ENCODE data around the gene SLC34A3.
A peak's percentile ranks its signal among the peaks of the same experiment; 100 is the strongest.

The SLC34A3 gene

DNA sequence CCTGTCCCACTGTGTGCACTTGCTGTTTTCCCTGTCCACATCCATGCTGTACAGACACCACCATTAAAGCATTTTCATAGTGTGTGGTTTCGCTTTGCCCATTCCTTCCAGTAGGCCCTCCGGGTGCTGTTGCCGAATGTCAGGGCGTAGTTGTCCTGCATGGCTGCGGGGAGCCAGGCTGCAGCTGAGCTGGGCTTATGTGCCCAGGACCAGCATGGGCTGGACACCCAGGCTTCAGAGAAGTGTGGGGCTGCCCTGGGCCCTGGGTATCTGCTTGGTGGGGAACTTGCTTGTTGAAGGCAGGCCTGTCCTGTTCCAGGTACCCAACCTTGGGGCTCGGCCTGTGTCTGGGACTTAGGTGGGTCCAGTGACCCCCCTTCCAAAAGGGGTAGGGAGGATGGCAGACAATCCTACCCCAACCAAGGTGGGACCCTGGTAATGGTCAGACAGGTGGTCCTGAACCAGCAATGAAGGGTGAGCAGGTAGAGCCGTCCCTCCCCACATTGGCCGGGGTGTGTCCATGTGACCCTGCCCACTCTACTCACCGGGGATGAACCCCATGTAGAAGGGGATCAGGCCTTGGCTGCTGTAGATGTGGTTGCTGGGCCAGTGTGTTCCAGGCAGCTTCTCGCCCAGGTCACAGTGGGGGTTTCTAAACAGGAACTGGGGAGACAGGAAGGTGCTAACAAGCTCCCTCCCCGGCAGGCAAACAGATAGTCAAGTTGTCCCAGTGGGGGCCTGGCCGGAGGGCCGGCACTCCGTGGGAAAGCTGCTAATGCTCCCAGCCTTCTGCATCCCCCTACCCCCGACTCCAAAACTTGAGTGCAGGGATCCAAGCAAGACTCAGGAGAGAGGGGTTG is 13.2 kb downstream of the SLC34A3 start:
- DNase-seq = peak; percentile 85

DNA sequence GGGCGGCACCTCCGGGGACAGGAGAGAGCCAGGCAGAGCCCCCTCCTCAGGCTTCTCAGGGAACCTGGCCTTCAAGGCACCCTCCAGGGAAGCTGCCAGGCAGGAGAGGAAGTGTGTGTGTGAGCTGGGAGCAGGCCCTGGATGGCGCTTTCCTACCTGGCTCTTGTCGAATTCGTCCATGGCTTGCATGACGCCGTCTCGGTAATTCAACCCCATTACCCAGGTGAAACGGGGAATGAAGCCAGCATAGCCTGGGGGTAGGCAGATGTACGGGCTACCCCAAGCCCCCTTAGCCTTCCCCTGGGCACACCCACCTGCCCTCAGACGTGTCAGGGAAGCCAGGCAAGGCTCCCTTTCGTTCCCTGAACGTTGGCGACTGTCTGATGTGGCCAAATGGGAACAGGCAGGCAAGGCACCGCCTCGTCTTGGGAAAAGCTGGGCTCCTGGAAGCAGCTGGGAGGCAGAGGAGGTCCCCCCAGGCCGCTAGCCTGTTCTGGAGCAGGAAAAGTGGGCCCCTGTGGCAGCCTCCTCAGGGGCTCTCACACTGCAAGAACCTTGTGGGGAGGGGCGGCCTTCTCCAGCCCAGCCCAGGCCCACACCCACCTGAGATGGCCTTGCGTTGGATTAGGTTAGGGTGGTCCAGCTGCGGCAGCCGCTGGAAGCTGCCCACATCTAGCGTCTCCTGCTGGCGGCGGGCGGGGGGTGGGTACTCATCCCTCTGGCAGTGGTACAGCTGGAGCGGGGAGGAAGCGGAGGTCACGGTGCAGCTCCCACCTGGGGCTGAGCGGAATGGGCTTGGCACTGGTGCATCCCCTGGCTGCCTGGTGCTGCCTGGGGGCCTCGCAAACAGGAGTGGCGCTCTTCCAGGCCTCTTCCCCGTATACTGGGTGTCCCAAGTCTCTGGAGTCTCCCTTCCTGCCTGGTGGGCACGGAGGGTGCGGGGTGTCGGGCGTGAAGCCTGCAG is 14.1 kb downstream of the SLC34A3 start:
- DNase-seq = peak; percentile 90

DNA sequence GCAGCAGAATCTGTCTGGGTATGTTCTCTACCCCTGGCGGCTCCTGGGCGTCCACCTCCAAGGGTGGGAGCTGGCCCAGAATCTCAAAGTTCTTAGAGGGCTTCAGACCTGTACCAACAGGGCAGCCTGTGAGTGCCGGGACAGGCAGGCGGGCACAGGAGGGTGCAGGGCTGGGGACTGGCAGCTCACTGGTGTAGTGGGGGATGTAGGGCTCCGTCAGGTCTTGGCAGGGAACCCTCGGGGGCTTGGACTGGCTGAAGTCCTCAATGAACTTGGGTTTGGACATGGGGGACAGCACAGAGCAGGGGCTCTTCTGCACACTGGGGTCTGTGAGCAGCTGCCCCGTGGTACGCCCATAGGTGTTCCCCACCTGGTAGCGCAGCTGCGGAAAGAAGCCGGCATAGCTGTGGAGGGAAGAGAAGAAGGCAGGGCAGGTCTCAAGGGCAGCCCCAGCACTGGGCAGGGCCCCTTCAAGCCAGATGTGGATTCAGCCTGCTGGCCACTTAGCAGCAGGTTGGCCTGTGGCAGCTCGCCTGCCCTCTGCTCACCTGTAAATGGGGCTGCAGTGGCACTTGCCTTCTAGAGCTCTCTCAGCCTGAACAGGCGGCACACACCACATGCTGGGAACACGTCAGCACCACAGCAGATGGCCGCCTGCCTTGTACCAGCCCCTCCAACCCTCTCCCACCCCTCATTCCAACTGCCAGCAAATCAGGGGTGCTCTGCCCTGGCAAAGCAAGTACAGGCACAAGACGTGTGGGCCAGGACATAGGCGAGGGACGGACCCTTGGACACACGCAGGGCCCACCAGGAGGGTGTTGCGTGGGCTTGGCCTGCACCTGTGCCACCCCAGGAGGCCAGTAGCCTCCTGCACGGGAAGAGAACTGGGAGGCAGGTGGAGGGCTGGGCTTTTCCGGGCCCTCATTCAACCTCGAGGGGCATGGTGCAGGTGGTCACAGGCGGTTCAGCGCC is 15.0 kb downstream of the SLC34A3 start:
- DNase-seq = peak; percentile 82

DNA sequence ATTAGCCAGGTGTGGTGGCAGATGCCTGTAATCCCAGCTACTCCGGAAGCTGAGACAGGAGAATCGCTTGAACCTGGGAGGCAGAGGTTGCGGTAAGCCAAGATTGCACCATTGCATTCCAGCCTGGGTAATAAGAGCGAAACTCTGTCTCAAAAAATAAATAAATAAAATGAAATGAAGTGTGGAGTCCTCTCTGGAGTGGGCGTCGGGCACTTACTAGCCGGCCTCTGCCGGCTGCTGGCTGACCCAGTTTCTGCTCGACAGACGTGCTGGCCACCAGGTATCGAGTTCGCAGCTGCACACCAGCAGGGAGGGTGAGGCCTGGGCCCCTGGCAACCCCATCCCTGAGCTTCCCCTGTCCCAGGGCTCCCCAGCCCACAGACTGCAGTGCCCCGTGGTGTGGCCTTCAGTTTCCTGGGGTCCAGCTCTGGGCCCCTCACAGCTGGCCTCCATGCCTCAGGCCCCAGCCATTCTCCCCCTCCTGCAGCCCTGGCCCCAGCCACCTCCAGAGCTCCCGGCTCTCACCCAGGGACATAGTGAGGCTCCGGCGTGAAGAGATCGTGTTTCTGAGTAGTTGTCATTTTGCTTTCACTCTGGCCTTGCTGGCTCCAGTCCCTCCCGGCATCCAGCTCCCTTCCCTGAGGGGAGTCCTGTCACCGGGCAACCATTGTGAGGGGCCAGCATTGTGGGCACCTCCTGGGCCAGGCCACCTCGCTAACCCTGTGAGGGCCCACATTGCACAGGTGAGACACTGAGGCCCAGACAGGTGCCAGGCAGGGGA is 16.6 kb downstream of the SLC34A3 start:
- DNase-seq = no peak

DNA sequence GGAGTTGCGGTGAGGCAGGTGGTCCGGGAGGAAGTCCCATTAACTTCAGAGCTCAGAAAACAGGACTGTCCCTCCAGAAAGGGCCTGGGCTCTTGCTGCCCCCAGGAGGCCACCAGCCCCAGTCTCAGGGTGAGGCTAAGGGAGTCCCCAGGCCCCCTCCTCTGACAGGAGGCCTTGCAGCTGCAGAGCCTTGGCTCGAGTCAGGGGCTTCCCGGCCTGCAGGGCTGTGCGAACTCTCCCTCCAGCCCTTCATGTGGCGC is 17.1 kb downstream of the SLC34A3 start:
- DNase-seq = no peak

DNA sequence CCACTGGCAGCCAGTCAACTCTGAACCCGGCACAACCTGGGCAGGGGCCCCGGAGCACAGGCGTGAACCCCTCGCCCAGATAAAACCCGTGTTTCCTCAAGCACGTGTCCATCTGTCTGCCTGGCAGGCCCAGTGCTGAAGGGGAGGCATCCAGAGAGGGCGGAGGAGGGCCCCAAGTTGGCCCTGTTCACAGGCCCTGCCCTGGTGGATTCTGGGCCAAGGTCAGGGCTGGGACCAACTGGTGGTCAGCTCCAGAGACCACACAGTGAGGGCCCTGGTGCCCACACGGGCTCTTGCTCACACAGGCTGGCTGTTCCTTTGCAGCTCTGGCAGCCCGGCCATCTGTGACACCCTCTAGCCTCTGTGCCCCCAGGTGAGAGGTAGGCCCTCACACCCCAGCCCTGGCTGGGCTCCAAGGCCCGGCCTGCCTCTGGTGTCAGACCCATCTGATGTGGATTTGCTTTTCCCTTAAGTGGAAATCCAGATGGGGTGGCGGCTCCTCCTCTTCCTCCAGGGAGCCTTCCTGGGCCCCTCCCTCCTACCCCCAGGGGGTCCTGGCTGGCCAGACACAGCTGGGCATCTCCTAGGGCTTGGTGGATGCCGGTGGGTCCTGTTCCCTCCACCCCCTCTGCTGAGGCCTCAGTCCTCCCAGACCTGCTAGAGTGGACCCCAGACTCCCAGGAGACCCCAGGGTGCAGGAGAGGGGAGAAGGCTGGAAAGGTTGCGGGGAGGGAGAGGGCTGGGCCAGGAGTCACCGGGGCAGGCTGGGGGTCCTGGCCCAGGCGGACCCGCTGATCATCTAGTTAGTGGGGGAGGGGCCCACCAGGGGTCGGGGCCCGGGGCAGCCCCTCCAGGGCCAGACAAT is 19.9 kb downstream of the SLC34A3 start:
- DNase-seq = peak; percentile 75

DNA sequence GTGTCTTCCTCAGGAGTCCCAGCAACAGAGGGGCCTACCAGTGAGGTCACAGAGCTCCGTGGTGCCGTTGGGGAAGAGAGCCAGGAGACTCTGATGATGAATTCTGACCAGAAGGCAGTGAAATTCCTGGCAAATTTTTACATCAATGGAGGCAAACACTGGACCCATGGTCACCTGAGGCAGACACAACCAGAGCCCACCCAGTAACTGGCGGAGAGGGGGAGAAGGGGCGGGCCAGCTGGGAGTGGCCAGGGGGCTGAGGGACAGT is 20.4 kb downstream of the SLC34A3 start, which contains the start of gene STPG3:
Gene STPG3, plus strand, starts transcription at position 93 of the 268 bp plus-strand sequence. Its CDS starts 1 bp downstream, at position 94.
- no peak for DNase-seq

DNA sequence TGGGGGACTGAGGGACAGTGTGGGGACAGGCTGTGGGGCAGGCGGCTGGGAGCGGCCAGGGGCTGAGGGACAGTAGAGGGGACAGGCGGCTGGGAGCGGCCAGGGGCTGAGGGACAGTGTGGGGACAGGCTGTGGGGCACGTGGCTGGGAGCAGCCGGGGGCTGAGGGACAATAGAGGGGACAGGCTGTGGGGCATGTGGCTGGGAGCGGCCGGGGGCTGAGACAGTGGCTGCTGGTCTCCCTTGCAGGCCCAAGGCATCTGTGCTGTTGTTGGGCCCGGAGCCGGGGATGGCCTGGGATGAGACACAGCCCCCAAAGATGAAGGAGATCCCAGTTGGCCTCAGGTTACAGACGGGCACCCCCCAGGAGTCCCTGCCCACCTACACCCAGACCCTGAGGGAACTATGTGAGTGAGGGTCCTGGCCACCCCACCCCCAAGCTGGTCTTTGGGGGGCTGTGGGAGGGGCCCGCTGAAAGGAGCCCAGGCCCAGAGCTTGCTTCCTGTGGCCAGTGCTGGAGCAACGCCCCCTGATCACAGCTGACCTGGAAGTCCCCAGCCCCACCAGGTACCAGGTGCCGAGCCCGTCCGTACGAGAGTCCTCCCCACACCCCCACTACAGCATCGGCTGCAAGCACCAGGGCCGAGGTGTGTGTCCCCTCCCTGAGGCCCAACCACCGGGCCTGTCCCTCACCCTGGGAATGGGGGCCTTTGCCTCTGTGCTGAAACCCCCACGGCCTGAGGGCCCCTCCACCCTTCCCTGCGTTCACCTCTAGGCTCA is 21.0 kb downstream of the SLC34A3 start:
- no peak for DNase-seq

DNA sequence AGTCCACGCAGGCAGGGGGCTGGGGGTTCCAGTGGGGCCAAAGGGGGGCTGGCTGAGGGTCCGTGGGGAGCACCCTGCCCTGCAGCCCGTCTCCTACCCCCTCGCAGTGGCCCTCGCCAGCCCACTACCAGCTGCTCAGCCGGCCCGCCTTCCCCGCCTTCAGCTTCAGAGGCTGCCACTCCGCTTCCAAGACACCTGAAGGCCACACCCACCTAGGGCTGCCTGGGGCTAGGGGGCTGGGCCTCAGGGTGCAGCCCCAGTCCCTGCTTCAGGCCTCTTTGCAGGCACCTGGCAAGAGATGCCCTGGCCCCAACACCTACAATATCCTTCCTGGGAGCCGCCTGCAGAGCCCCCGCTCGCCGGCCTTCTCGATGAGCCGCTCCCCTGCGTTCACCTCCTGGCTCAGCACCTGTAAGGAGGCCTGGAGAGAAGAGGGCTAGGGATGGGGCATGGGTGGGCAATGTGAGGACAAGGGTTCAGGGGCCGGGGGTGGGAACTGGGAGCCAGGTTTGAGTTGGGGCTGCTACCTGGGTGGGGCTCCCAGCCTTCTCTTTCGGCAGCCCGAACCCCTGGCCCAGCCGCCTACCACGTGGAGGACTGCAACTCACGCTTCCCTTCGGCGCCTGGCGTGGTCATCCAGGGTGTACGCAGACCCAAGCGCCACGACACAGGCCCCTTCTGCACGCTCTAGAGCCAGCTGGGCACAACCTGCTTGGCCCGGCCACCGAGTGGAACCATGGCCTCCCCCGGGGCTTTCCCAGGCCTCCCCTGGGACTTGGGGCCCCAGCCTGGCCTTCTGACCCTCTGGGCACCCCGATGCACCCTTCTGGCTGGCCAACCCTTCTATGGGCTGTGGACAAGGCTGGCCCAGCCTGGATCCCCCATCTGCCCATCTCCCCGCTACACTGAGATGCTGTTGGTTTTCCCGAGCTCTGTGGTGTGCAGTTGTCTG is 22.1 kb downstream of the SLC34A3 start:
- peak; percentile 72 for DNase-seq

DNA sequence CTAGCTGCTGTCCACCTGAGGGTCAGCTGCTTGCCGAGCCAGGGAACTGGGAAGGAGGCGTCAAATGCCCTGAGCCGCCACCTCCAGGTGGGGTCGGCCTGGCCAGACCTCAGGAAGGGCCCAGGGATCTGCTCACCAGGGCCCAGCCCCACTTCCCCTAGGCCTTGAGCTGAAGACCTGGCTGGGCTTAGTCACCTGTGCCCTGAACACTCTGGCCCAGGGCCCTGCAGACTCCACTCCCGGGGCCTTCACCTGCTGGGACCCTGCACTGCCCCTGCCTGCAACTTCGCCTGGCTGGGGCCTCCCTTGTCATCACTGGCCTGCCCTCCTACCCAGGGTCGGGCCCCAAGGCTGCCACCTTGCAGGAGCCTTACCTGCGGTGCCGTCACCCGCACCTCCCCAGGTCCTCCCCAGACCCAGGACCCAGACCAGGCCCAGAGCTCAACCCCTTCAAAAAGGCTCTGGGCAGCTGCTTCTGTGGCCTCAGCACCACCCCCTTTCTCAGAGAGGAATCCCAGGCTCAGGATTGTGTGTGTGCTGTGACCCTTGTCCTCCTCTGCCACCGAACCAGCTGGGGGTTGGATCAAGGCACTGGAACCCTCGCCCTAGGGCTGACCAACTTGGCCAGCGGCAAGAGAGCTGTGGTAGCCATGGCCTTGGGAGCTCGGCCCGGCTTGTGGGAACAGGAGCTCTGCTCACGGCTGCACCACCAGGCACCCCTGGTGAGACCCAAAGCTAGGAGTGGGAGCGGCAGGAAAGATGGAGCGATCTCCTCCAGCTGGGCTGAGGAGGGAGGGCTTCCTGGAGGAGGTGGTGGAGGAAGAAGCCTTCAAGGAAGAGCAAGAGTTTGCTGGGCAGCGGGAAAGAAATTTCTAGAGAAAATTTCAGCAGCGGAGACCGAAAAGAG is 23.3 kb downstream of the SLC34A3 start:
- peak; percentile 65 for DNase-seq

DNA sequence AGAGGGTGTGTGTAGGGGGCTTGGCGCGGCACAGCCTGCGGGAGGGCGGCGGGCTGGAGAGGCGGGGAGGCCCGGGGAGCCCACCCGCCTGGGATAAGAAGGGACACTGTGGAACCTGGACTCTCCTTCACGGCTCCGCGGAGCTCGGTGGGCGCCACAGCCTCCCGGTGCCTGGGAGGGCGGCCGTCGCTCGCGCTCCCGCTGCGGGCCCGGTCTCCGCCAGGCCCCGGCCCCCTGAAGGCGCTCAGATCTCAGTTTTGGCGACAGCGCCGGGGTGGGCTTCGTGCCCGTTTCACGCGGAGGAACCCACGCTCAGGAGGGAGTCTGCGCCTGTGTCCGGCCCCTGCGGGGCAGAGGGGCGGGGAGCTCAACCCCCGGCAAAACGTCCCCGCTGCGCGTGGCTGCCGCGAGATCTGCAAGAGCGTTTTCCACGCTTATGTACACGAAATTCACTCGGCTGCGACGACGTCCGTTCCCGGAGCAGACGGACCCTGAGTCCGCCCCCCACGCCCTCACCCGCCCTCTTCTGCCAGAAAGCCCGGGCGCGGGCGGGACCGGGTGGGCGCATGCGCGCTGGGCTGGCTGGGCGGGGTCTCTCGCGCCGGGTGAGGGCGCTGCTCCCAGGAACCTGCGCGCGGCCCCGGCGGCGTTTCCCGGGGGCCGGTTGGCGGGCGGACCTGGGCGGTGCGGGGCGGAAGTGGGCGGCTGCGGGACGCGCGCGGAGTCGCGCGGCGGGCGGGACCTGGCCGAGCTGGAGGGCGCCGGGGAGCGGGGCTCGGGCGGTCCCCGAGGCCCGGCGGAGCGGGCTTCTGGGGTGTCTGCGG is 24.1 kb downstream of the SLC34A3 start, which contains the start of gene NELFB:
Gene NELFB, plus strand, starts transcription at position 704 of the 824 bp plus-strand sequence.
- DNase-seq = peak; percentile 94

DNA sequence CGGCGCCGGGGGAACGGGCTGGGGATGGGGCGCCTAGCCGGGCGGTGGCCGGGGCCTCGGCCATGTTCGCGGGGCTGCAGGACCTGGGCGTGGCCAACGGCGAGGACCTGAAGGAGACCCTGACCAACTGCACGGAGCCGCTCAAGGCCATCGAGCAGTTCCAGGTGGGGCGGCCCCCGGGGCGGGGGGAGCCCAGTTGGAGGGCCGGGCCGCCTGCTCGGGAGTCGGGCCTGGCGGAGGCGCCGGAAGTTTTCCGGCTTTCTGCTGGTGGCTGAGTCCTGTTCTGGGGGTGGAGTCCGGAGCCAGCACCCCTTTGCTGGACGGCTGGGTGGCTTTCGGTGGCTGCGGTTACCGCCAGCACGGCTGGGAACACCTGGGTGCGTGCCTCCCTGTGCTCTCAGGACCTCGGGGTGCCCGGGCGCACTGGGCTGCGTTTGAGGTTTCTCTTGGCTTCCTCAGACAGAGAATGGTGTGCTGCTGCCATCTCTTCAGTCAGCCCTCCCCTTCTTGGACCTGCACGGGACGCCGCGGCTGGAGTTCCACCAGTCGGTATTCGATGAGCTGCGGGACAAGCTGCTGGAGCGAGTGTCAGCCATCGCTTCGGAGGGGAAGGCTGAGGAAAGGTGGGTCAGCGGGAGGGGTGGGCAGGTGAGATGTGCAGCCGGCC is 24.9 kb downstream of the SLC34A3 start:
- DNase-seq = peak; percentile 75

DNA sequence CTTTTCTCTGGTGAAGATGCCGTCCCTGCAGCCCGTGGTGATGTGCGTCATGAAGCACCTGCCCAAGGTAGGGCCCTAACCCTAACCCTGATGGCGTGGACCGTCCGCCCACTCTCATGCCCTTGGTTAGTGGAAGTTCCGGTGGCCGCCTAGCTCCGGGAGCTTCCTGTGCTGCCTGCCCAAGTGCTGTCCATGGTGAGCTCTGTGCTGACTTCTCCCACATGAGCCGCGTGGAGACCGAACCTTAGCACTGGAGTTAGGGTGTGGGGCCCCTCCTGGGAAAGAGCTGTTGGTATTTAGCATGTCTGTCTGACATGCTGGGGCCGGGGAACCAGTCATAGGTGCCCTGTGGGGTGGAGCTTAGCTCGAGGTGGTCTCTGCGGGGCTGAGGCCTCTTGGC is 25.7 kb downstream of the SLC34A3 start:
- no peak for DNase-seq

DNA sequence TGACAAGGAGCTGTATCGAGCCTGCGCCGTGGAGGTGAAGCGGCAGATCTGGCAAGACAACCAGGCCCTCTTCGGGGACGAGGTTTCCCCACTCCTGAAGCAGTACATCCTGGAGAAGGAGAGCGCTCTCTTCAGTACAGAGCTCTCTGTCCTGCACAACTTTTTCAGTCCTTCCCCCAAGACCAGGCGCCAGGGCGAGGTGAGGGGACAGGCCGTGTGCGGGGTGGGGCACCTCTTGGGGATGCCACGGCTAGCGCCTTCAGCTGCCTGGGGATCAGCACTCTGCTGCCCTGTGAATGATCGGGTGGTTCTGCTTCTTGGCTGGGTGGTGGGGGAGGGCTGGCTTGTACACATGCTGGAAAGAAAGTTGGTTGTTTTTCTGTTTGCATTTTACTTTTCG is 26.2 kb downstream of the SLC34A3 start:
- no peak for DNase-seq

DNA sequence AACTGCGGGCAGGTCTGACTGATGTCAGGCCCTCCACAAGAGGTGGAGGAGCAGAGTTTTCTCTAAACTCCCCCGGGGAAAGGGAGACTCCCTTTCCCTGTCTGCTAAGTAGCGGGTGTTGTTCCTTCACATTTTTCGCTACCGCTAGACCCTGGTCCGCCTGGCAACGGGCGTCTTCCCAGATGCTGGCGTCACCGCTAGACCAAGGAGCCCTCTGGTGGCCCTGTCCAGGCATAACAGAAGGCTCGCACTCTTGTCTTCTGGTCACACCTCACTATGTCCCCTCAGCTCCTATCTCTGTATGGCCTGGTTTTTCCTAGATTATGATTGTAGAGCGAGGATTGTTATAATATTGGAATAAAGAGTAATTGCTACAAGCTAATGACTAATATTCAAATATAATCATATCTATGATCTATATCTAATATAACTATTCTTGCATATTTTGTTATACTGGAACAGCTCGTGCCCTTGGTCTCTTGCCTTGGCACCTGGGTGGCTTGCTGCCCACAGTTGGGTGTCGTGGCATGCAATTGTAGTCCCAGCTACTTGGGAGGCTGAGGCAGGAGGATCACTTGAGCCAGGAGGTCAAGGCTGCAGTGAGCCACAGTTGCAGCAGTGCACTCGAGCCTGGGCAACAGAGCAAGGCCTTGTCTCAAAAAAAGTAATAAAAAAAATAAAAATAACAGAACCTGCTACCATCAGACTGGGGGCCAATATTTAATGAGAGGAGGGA is 31.6 kb downstream of the SLC34A3 start:
- DNase-seq = peak; percentile 61

DNA sequence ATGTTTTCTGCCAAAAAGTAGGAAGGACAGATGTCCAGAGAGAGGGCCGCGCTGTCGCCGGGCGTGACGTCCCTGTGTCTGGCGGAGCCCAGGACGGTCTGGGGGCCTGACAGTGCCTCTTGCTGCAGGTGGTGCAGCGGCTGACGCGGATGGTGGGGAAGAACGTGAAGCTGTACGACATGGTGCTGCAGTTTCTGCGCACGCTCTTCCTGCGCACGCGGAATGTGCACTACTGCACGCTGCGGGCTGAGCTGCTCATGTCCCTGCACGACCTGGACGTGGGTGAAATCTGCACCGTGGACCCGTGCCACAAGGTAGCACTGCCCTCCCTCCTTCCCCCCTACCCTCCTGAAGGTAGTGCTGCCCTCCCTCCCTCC is 32.2 kb downstream of the SLC34A3 start:
- no peak for DNase-seq

Data from NCI-H69 (cell line).